Right forelimb (tissue), 1 donor: ENCODE results near the gene RAB41.
"Not testable (repeated sequence)": the region's sequence is repeated elsewhere in the genome, so short reads cannot be mapped to it uniquely, and the experiment has no call there.

Source experiments
- DNase-seq: peaks from one replicate; pipeline ENCODE4 v3.0.0-alpha.2; 2018

Gene RAB41

GRCh38 chrX:70292788-70293187 lies 10.8 kb downstream of the RAB41 start:
- no peak for DNase-seq

- DNase-seq: no peak
These were observed 11.6 kb downstream of the RAB41 start for GRCh38 chrX:70293621-70294020.

GRCh38 chrX:70301716-70302115 lies 19.7 kb downstream of the RAB41 start:
- no peak for DNase-seq

DNA sequence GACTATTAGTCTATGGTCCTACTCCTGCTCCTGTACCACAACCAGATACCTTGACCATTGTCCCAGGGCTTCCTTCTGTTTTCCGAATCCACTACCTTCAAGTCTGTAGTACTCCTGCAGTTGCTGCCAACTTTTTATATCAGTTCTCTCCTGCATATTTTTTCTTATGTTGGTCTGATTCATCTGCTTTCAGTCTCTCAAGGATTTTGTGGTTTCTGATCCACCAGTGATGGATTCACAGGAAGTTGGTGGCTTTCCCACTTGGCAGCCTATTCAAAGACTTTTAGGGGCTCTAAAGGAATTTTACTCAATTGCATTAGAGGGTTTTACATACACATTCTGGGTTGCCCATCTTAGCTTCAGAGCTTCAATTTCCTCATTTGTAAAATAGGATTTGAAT lies 31.5 kb downstream of the RAB41 start:
- no peak for DNase-seq

- no peak for DNase-seq
These were observed 40.8 kb downstream of the RAB41 start for GRCh38 chrX:70322784-70323183.

DNA sequence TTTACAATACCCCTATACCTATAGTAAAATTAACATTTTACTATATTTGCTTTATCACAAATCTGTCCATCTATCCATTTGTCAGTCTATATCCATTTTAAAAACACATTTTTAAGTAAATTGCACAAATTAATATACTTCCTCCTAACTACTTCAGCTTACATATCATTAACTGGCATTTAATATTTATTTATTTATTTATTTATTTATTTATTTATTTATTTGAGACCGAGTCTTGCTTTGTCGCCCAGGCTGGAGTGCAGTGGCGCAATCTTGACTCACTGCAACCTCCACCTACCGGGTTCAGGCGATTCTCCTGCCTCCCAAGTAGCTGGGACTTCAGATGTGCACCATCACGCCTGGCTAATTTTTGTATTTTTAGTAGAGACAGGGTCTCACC lies 41.7 kb downstream of the RAB41 start:
- not testable (repeated sequence) for DNase-seq

DNA sequence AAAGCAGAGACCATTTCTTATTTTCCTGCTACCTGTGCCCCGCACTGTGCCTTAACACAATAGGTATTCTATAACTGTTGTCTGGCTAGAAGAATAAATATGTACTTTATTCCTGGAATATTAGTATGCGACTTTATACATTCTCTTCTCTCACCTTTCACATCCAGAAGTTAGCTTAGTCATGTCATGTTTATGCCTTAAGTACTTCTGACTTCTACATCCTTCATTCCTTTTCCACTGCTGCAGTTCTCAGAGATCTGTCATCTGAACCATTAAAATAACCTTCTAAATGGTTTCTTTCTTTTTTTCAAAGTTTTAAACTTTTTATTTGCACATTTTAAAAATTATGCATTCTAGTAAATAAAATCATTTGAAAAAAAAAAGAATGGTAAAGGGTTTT lies 42.4 kb downstream of the RAB41 start:
- no peak for DNase-seq

DNA sequence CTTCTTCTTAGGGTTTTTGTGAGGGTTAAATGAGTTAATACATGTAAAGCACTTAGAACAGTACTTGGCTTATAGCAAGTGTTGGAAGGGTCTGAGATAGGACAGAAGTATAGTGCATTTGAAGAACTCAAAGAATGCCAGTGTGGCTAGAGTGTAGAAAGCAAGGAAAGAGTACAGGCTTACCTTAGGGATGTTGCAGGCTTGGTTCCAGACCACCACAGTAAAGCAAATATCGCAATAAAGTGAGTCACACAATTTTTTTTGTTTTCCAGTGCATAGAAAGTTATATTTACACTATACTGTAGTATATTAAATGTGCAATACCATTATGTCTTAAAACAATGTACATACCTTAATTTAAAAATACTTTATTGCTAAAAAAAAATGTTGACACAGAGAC lies 49.2 kb downstream of the RAB41 start:
- no peak for DNase-seq

- no peak for DNase-seq
These were observed 50.6 kb downstream of the RAB41 start for GRCh38 chrX:70332600-70332999.
